Activated naive CD4-positive, alpha-beta T cell treated with anti-CD3 and anti-CD28 coated beads, Interleukin-2, amount 10 ng/mL, durations not matched to agents 7 days and 5 days (primary cell): ENCODE results near the gene UTP15.
A peak's percentile ranks its signal among the peaks of the same experiment; 100 is the strongest.

Experiments
- CTCF ChIA-PET: fragments of 350-600 bp; sonication (Branson Sonifier 250); formaldehyde crosslinking; loops from one replicate; lab custom pipeline; 2021; ENCODE audit warnings: antibody characterized with exemption; lab: Charles Lee
- DNase-seq: peaks from one replicate; pipeline ENCODE4 v3.0.0-alpha.2; 2020
- H3K27ac Mint-ChIP-seq: one replicate; pipeline ENCODE4 v1.8.0; 2021; ENCODE audit warnings: mild to moderate bottlenecking, moderate library complexity, mixed read lengths
- H3K27me3 Mint-ChIP-seq: one replicate; pipeline ENCODE4 v1.8.0; 2021; ENCODE audit warnings: mild to moderate bottlenecking, mixed read lengths
- H3K36me3 Mint-ChIP-seq: one replicate; pipeline ENCODE4 v1.8.0; 2021; ENCODE audit warnings: mixed read lengths
- H3K4me1 Mint-ChIP-seq: one replicate; pipeline ENCODE4 v1.8.0; 2021; ENCODE audit warnings: mixed read lengths
- H3K4me3 Mint-ChIP-seq: one replicate; pipeline ENCODE4 v1.8.0; 2021; ENCODE audit warnings: mild to moderate bottlenecking, moderate library complexity, mixed read lengths
- H3K9me3 Mint-ChIP-seq: one replicate; pipeline ENCODE4 v1.8.0; 2021; ENCODE audit warnings: mixed read lengths

Gene UTP15

DNA sequence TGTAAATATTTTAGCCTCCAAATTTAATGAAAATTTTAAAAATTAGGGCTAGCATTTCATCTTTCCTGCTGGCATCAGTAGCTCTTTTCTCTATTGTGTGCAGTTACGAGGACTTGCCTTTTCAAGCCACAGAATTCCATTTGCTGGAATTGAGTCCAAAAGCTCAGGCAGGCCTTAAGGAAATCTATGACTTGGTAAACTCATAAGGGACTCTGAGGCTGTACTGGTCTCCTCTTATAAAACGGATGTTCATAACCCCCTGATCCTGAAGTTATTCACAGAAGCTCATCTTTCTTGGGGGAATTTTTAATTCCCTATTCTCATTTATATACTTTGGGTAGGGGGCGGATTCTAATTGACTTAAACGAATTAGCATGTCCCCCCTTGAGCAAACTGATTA lies 23.5 kb upstream of the UTP15 start:
- no peak overlapping the region for H3K27ac Mint-ChIP-seq
- no peak for DNase-seq
- peaks cover 40% of the 10 kb centered on the region for H3K27me3 Mint-ChIP-seq
- CTCF ChIA-PET = interaction anchor here (1.6 kb wide), 1 partner anchor 17 kb away, joined by 3 read pairs; no protein-coding TSS in a partner anchor
- no peaks in the 10 kb centered on the region for H3K9me3 Mint-ChIP-seq
- H3K4me3 Mint-ChIP-seq = no peak overlapping the region
- no peaks in the 10 kb centered on the region for H3K36me3 Mint-ChIP-seq
- H3K4me1 Mint-ChIP-seq = peaks cover 12% of the 10 kb centered on the region

DNA sequence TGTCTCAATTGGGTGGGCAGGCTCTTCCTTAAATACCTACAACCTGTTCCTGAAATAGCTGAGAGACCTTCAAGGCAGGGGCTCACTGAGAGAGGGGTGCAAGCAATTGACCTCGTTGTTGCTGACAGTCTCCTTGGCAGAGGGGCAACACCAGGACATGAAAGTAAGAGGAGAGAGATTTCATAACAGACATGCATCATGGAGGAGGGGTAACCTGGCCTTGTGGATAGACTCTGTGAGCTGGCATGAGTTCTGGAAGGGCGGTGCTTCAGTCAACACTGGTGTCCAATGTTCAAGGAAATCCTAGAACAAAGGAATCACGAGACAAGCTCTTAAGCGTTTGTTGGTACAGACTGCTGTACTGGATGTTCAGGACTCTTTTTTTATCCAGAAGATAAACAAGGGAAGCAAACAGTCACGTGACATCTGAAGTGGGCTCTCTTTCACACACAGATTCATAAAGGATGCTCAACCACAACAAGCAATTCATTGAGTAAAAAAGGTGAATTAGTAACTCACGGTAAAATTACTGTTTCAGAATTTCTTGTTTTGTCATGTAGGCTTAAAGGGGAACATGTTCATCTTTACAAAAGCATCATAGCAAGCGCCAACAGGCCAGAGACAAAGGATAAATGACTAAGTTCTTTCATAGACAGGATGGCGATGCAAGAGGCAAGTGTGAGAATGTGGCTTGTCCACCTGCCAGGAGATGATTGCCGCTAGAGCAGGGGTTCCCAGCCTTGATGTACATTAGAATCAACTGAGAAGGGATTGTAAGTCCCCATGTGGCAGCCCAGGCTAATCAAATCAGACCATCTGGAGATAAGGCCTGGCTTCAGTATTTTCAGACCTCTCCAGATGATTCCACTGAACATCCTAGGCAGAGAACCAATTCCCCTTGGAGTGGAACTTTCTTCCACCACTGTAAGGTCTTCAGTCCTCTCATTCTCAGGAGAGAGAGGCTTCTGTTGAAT lies 20.8 kb upstream of the UTP15 start:
- H3K4me3 Mint-ChIP-seq = no peak overlapping the region
- no peaks in the 10 kb centered on the region for H3K9me3 Mint-ChIP-seq
- CTCF ChIA-PET = no interaction called here
- peaks cover 30% of the 10 kb centered on the region for H3K27me3 Mint-ChIP-seq
- H3K36me3 Mint-ChIP-seq = no peaks in the 10 kb centered on the region
- H3K27ac Mint-ChIP-seq = no peak overlapping the region
- no peak for DNase-seq
- peaks cover 12% of the 10 kb centered on the region for H3K4me1 Mint-ChIP-seq

DNA sequence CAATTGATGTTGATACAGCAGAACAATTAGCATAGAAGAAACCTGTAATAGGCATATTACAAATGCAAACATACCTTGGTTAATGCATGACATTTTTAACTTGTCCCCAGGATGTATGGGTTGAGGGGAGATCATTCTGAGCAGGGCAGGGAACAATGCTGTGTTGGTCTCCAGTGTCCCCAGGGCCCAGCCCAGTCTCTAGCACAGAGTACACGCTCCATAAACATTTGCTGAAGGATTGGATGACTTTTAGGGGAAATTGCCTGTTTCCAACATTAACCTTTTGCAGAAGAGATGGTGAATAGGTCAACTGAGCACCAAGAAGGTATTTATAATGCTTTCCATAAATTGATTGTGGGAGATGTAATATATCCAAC lies 20.2 kb upstream of the UTP15 start:
- CTCF ChIA-PET = no interaction called here
- no peak overlapping the region for H3K27ac Mint-ChIP-seq

GRCh38 chr5:73550016-73550415 lies 15.5 kb upstream of the UTP15 start:
- H3K9me3 Mint-ChIP-seq = no peaks in the 10 kb centered on the region
- no peak overlapping the region for H3K27ac Mint-ChIP-seq
- H3K27me3 Mint-ChIP-seq = no peaks in the 10 kb centered on the region
- no peak overlapping the region for H3K4me3 Mint-ChIP-seq
- no peaks in the 10 kb centered on the region for H3K4me1 Mint-ChIP-seq
- CTCF ChIA-PET = no interaction called here
- H3K36me3 Mint-ChIP-seq = peaks cover 8% of the 10 kb centered on the region
- DNase-seq = no peak

More for the DNA sequence above, 20.2 kb upstream of the UTP15 start:
- Mint-ChIP-seq H3K27me3 (peaks cover 24% of the 10 kb centered on the region), H3K36me3 (no peaks in the 10 kb centered on the region), H3K9me3 (no peaks in the 10 kb centered on the region), H3K4me1 (peaks cover 9% of the 10 kb centered on the region), H3K4me3 (no peak overlapping the region)
- DNase-seq = no peak

- no peak overlapping the region for H3K27ac Mint-ChIP-seq
- no peaks in the 10 kb centered on the region for H3K9me3 Mint-ChIP-seq
- no peaks in the 10 kb centered on the region for H3K27me3 Mint-ChIP-seq
- no peak overlapping the region for H3K4me3 Mint-ChIP-seq
- CTCF ChIA-PET = no interaction called here
- peaks cover 13% of the 10 kb centered on the region for H3K36me3 Mint-ChIP-seq
- no peaks in the 10 kb centered on the region for H3K4me1 Mint-ChIP-seq
- no peak for DNase-seq
Measured at GRCh38 chr5:73552642-73553041, 12.9 kb upstream of the UTP15 start.

DNA sequence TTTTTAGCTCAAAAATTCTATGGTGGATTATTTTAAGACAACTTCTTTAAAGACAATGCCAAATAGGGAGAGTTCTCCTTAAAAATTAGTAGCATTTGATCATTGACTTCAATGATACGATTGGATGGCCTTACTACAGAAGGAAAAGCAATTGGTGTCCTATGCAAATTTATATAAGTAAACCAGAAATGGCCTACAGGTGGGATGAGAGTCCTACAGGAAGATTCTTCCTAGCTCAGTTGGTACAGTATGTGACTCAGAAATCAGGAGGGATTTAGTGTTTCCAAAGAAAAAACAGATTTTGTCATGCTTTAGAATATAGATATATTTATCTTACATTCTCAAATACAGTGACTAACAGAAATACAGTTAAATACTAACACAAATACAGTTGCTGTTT lies 6.6 kb upstream of the UTP15 start:
- Mint-ChIP-seq H3K27ac (no peak overlapping the region), H3K4me1 (peaks cover 13% of the 10 kb centered on the region), H3K4me3 (no peak overlapping the region), H3K36me3 (peaks cover 24% of the 10 kb centered on the region), H3K9me3 (no peaks in the 10 kb centered on the region), H3K27me3 (no peaks in the 10 kb centered on the region)
- CTCF ChIA-PET = interaction anchor here (1.3 to 1.9 kb wide), 3 partner anchors 21 to 35 kb away, joined by 4 to 6 read pairs (median 5); no protein-coding TSS in a partner anchor
- no peak for DNase-seq

- Mint-ChIP-seq H3K27me3 (no peaks in the 10 kb centered on the region), H3K9me3 (no peaks in the 10 kb centered on the region), H3K36me3 (peaks cover 21% of the 10 kb centered on the region), H3K4me3 (peak overlapping the region; percentile 94), H3K4me1 (peaks cover 36% of the 10 kb centered on the region), H3K27ac (peak overlapping the region; percentile 98)
- no peak for DNase-seq
- CTCF ChIA-PET = interaction anchor here (2.1 kb wide), 1 partner anchor 65 kb away, joined by 5 read pairs; the partner anchor contains the start of gene BTF3
Measured at GRCh38 chr5:73564018-73564417, 1.5 kb upstream of the UTP15 start.

- H3K4me1 Mint-ChIP-seq = peaks cover 36% of the 10 kb centered on the region
- no peaks in the 10 kb centered on the region for H3K27me3 Mint-ChIP-seq
- H3K27ac Mint-ChIP-seq = peak overlapping the region; percentile 98
- CTCF ChIA-PET = interaction anchor here (2.1 kb wide), 1 partner anchor 66 kb away, joined by 5 read pairs; the partner anchor contains the start of gene BTF3
- peaks cover 21% of the 10 kb centered on the region for H3K36me3 Mint-ChIP-seq
- DNase-seq = peak; percentile 43
- H3K9me3 Mint-ChIP-seq = no peaks in the 10 kb centered on the region
- H3K4me3 Mint-ChIP-seq = peak overlapping the region; percentile 94
Measured at GRCh38 chr5:73564675-73565074, 868 bp upstream of the UTP15 start.

DNA sequence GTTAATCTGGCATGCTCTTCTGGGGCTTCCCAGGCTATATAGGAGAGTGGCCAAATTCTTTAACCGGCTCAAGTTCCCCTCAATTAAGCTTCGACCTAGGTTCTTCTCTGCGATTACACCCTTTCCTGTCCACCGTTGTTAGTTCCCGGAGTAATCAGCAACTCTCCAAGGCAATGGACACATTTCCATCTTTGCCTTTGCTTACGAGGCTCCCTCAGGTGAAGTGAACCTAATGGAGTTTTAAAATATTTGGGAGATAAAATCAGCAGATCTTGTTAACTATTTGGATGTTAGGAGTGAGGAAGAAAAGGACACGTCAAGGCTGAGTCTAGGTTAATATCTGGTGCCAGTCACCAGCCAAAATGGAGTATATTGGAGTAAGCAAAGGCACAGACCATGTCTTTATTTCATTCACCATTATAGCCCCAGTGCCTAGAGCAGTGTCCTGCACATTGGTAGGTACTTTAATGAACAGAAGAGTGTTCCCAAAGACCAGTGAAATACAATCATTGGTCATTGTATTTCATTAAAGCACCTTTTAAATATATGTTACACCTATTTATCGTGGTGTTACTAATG lies 515 bp downstream of the UTP15 start:
- Mint-ChIP-seq H3K4me3 (peak overlapping the region; percentile 94), H3K4me1 (peaks cover 34% of the 10 kb centered on the region), H3K27ac (peak overlapping the region; percentile 98), H3K9me3 (no peaks in the 10 kb centered on the region), H3K27me3 (no peaks in the 10 kb centered on the region), H3K36me3 (peaks cover 24% of the 10 kb centered on the region)
- DNase-seq = no peak
- CTCF ChIA-PET = interaction anchor here (2.1 kb wide), 1 partner anchor 67 kb away, joined by 5 read pairs; the partner anchor contains the start of gene BTF3

DNA sequence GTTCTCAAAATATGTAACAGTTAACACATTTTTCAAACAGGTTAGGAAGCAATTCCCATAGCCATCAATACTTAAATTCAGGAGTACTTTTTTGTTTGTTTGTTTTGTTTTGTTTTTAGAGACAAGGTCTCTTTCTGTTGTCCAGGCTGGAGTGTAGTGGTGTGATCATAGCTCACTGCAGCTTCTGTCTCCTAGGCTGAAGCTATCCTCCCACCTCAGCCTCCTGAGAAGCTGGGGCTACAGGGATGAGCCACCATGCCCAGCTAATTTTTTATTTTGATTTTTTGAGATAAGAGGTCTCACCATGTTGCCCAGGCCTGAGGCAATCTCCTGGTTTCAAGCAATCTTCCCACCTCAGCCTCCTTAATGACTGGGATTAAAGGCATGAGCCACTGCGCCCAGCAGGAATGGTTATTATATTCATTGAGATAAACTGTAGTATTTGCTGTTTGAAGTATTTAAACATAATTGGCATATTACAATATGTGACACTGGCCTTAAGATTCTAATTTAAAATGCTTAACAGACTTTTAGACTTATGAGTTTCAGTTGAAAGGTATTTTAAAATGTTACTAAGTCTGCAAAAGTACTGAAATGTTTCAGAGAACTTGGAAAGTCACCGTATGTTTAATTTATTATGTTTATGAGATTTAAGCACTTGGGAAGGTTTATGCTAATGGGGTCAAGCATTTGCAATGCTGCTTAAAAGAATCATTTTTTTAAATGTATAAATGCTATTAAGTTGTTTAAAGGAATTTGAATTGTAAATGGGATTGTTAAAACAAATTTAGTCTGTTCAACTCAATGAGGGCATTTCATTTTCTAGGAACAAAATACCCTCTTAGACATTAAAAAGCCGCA lies 17.0 kb downstream of the UTP15 start:
- no peak for DNase-seq
- Mint-ChIP-seq H3K27ac (no peak overlapping the region), H3K4me1 (no peaks in the 10 kb centered on the region), H3K9me3 (no peaks in the 10 kb centered on the region), H3K27me3 (no peaks in the 10 kb centered on the region), H3K4me3 (no peak overlapping the region), H3K36me3 (peaks cover 21% of the 10 kb centered on the region)
- CTCF ChIA-PET = interaction anchor here (0.8 kb wide), 2 partner anchors 8 to 211 kb away, joined by 3 read pairs; no protein-coding TSS in a partner anchor

DNA sequence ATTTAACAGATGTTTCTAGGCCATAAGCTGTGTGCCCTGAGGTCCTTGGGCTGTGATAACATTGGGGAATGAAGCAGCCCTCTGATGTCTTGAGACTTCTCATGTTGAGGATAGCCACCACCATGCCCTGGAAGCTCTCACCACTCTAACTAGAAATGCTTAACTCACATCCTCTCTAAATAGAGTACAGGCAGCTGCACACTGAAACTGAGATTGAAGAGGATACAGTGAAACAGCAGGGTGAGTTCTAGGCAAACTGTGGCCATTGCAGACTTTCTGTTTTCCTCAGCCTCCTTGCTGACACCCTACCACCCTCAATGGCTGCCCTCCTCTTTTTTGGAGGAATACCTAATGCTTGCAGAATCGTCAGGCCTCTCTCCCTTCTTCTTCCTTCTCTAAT lies 22.4 kb downstream of the UTP15 start:
- Mint-ChIP-seq H3K27ac (no peak overlapping the region), H3K36me3 (no peaks in the 10 kb centered on the region), H3K4me3 (no peak overlapping the region), H3K4me1 (no peaks in the 10 kb centered on the region), H3K27me3 (no peaks in the 10 kb centered on the region), H3K9me3 (no peaks in the 10 kb centered on the region)
- no peak for DNase-seq
- CTCF ChIA-PET = interaction anchor here (7.5 kb wide), 1 partner anchor 206 kb away, joined by 109 read pairs; no protein-coding TSS in a partner anchor

DNA sequence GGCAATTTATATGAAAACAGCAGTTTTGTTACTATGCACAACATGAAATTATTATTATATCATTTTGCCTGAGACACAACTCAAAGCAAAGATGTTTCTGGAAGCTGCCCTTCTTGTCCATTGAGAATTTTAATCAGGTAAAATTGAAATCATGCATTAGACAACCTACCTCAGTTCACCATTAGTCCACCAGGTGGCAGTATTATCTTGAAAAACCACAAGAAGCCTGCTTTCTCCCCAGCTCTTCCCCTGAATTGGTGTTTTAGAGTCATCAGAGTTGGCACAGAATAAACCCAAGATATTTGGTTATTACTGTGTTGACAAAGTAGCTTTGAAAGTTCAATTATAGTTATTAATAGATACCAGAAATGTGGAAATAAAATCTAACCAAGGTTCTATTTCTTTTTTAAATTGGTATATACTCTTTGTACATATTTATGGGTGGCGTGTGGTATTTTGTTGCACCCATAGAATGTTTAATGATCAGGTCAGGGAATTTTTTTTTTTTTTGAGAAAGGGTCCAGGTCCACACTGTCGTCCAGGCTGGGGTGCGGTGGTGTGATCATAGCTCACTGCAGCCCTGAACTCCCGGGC lies 25.7 kb downstream of the UTP15 start:
- Mint-ChIP-seq H3K27me3 (no peaks in the 10 kb centered on the region), H3K36me3 (no peaks in the 10 kb centered on the region), H3K27ac (no peak overlapping the region), H3K4me3 (no peak overlapping the region), H3K9me3 (no peaks in the 10 kb centered on the region), H3K4me1 (no peaks in the 10 kb centered on the region)
- peak; percentile 52 for DNase-seq
- CTCF ChIA-PET = interaction anchor here (0.6 to 7.5 kb wide), 25 partner anchors 9 to 1058 kb away, joined by 3 to 109 read pairs (median 4); no protein-coding TSS in a partner anchor
